ENCODE results near the gene GALNT9. TPM values are rescaled to one million over a fixed set of nuclear protein-coding genes. Genes with fewer than 3 reads are reported as not detected.

The GALNT9 gene
- total and polyA plus RNA-seq, 9 donors = 0.12 to 21.9 (median 1.3) TPM; not detected in 1

GRCh38 chr12:132263451-132264049 is 65.8 kb downstream of the GALNT9 start:
- Histone ChIP-seq H3K4me1 (ENCODE audit: insufficient read depth) (peaks cover under 1% of the 10 kb centered on the region), H3K4me3 (no peak overlapping the region), H3K27ac (no peak overlapping the region), H3K27me3 (no peaks in the 10 kb centered on the region), H3K36me3 (no peaks in the 10 kb centered on the region), H3K9me3 (no peaks in the 10 kb centered on the region)
- TF ChIP-seq POLR2A (IDR thresholded peaks at IDR 0.05) = no peak
- TF ChIP-seq EP300 (IDR thresholded peaks at IDR 0.05) = no peak
- no peak for TF ChIP-seq CTCF (IDR thresholded peaks at IDR 0.05)
- intact Hi-C loops (cut with DNase I) = no loop called here
- WGBS, 3 donors = 67 to 81% (median 79%) methylated on average over 19 of the region's 19 CpGs
- DNase-seq = no peak

- H3K36me3 ChIP-seq = no peaks in the 10 kb centered on the region
- no peak overlapping the region for H3K27ac ChIP-seq
- no peaks in the 10 kb centered on the region for H3K9me3 ChIP-seq
- H3K4me1 ChIP-seq (ENCODE audit: insufficient read depth) = no peaks in the 10 kb centered on the region
- intact Hi-C loops (cut with DNase I) = no loop called here
- no peak for DNase-seq
- WGBS, 3 donors = 80 to 84% (median 81%) methylated on average over 8 of the region's 8 CpGs
- no peak overlapping the region for H3K4me3 ChIP-seq
- H3K27me3 ChIP-seq = no peaks in the 10 kb centered on the region
- no peak for TF ChIP-seq POLR2A (IDR thresholded peaks at IDR 0.05)
- no peak for TF ChIP-seq EP300 (IDR thresholded peaks at IDR 0.05)
- TF ChIP-seq CTCF (IDR thresholded peaks at IDR 0.05) = no peak
Observed at GRCh38 chr12:132263061-132263360, 66.4 kb downstream of the GALNT9 start.

GRCh38 chr12:132262256-132263060 is 66.9 kb downstream of the GALNT9 start:
- Histone ChIP-seq H3K9me3 (no peaks in the 10 kb centered on the region), H3K27me3 (no peaks in the 10 kb centered on the region), H3K36me3 (no peaks in the 10 kb centered on the region), H3K4me3 (no peak overlapping the region), H3K27ac (no peak overlapping the region), H3K4me1 (ENCODE audit: insufficient read depth) (no peaks in the 10 kb centered on the region)
- no peak for DNase-seq
- WGBS, 3 donors = 86 to 89% (median 88%) methylated on average over 40 of the region's 40 CpGs
- TF ChIP-seq EP300 (IDR thresholded peaks at IDR 0.05) = no peak
- TF ChIP-seq CTCF (IDR thresholded peaks at IDR 0.05) = no peak
- no peak for TF ChIP-seq POLR2A (IDR thresholded peaks at IDR 0.05)
- intact Hi-C loops (cut with DNase I) = no loop called here

- no peaks in the 10 kb centered on the region for H3K4me1 ChIP-seq (ENCODE audit: insufficient read depth)
- H3K27me3 ChIP-seq = no peaks in the 10 kb centered on the region
Observed at GRCh38 chr12:132261328-132262138, 67.9 kb downstream of the GALNT9 start.

More at GRCh38 chr12:132261328-132262138, 67.9 kb downstream of the GALNT9 start:
- WGBS, 3 donors = 81 to 87% (median 81%) methylated on average over 13 of the region's 13 CpGs
- TF ChIP-seq POLR2A (IDR thresholded peaks at IDR 0.05) (no peak), CTCF (IDR thresholded peaks at IDR 0.05) (no peak), EP300 (IDR thresholded peaks at IDR 0.05) (no peak)
- Histone ChIP-seq H3K36me3 (no peaks in the 10 kb centered on the region), H3K27ac (no peak overlapping the region), H3K4me3 (no peak overlapping the region), H3K9me3 (no peaks in the 10 kb centered on the region)
- DNase-seq = no peak
- intact Hi-C loops (cut with DNase I) = no loop called here

Data from ovary (tissue), 9 donors.